Prostate gland (tissue), 2 donors: ENCODE results near the gene FSTL5. TPM values are rescaled to one million over a fixed set of nuclear protein-coding genes. Genes with fewer than 3 reads are reported as not detected.

Experiments used
- DNase-seq: peaks from one replicate; pipeline ENCODE4 v3.0.0-alpha.2; 2019; ENCODE audit warnings: low spot score
- H3K27ac ChIP-seq, 2 donors: fragments of 200-600 bp; sonication (generic); 2 replicates each; pipeline ENCODE4 v1.5.1; 2017 to 2019
- H3K27me3 ChIP-seq: fragments of 200-600 bp; sonication (generic); replicated peaks from 2 replicates; pipeline ENCODE4 v1.5.1; 2019; ENCODE audit not compliant: insufficient read depth
- H3K36me3 ChIP-seq, 2 donors: fragments of 200-600 bp; sonication (generic); 1 replicate in 1 of 2; 2 replicates in 1 of 2; pipeline versions ENCODE4 v1.5.1 to v1.8.1; 2017 to 2019
- H3K4me1 ChIP-seq: fragments of 200-600 bp; sonication (generic); replicated peaks from 2 replicates; pipeline ENCODE4 v1.5.1; 2019
- H3K4me3 ChIP-seq, 2 donors: fragments of 200-600 bp; sonication (generic); 2 replicates each; pipeline ENCODE4 v1.5.1; 2017 to 2019
- H3K9me3 ChIP-seq: fragments of 200-600 bp; sonication (generic); 2 replicates; pipeline ENCODE4 v1.5.1; 2017
- CTCF ChIP-seq, 4 experiments: fragments of 200-600 bp in 2 of 4; fragments of 450-650 bp in 2 of 4; sonication (generic) in 2 of 4; IDR thresholded peaks; 1 replicate in 3 of 4; 2 replicates in 1 of 4; pipeline ENCODE4 v1.5.1; 2016 to 2019; ENCODE audit warnings: antibody characterized with exemption in 4 of 4, mild to moderate bottlenecking in 2 of 4, moderate library complexity in 2 of 4
- POLR2A ChIP-seq: fragments of 450-650 bp; IDR thresholded peaks from one replicate; pipeline ENCODE4 v1.6.1; 2016; ENCODE audit warnings: antibody characterized with exemption, mild to moderate bottlenecking
- POLR2AphosphoS5 ChIP-seq: sonication (generic); formaldehyde crosslinking; IDR thresholded peaks from one replicate; pipeline ENCODE4 v1.6.1; 2017; ENCODE audit warnings: antibody characterized with exemption
- WGBS: methylation state at CpG from one replicate; pipeline ENCODE4 v1.1.5; 2018; 5-methylcytosine and 5-hydroxymethylcytosine counted together
- intact Hi-C: fragments of 100-400 bp; cut with DNase I; formaldehyde crosslinking; loops from one replicate; pipeline ENCODE4 v1.14.2; 2022
- total RNA-seq, 2 donors: library from RNA; depleted of rRNA; stranded (reverse); fragments of >200 nt; gene quantifications; one replicate each; pipeline ENCODE4 v1.1.0, GENCODE V29; 2016

The FSTL5 gene
- total RNA-seq, 2 donors from 2014 or later, result 0.45 TPM; not detected in 1

- Histone ChIP-seq H3K27ac (no peak overlapping the region), H3K4me1 (no peaks in the 10 kb centered on the region), H3K36me3 (no peaks in the 10 kb centered on the region), H3K9me3 (no peaks in the 10 kb centered on the region), H3K27me3 (no peaks in the 10 kb centered on the region), H3K4me3 (no peak overlapping the region)
- no peak for TF ChIP-seq CTCF (IDR thresholded peaks at IDR 0.05)
- DNase-seq, result no peak
- intact Hi-C loops, result no loop called here
- WGBS, result 55% methylated on average over 2 of the region's 2 CpGs
These were observed 708.9 kb downstream of the FSTL5 start for GRCh38 chr4:161454860-161455259.

GRCh38 chr4:161448550-161449180 lies 715.1 kb downstream of the FSTL5 start:
- Histone ChIP-seq H3K9me3 (no peaks in the 10 kb centered on the region), H3K4me3 (no peak overlapping the region), H3K4me1 (no peaks in the 10 kb centered on the region), H3K27ac (no peak overlapping the region), H3K36me3 (no peaks in the 10 kb centered on the region), H3K27me3 (no peaks in the 10 kb centered on the region)
- DNase-seq, result no peak
- TF ChIP-seq CTCF (IDR thresholded peaks at IDR 0.05), result no peak
- TF ChIP-seq POLR2A, result no peak
- no peak for TF ChIP-seq POLR2AphosphoS5
- intact Hi-C loops, result no loop called here
- 71% methylated on average over 5 of the region's 5 CpGs for WGBS

GRCh38 chr4:161444626-161445025 lies 719.2 kb downstream of the FSTL5 start:
- intact Hi-C loops, result no loop called here
- H3K27ac ChIP-seq, result no peak overlapping the region
- no peaks in the 10 kb centered on the region for H3K27me3 ChIP-seq
- TF ChIP-seq POLR2A, result no peak
- TF ChIP-seq POLR2AphosphoS5, result no peak
- TF ChIP-seq CTCF (IDR thresholded peaks at IDR 0.05), result no peak
- H3K9me3 ChIP-seq, result no peaks in the 10 kb centered on the region
- 68% methylated on average over 1 of the region's 1 CpG for WGBS
- H3K4me1 ChIP-seq, result no peaks in the 10 kb centered on the region
- no peaks in the 10 kb centered on the region for H3K36me3 ChIP-seq
- DNase-seq, result no peak
- H3K4me3 ChIP-seq, result no peak overlapping the region

GRCh38 chr4:161442921-161443320 lies 720.9 kb downstream of the FSTL5 start:
- no peak for DNase-seq
- Histone ChIP-seq H3K27me3 (no peaks in the 10 kb centered on the region), H3K36me3 (no peaks in the 10 kb centered on the region), H3K27ac (no peak overlapping the region), H3K4me1 (no peaks in the 10 kb centered on the region), H3K9me3 (no peaks in the 10 kb centered on the region), H3K4me3 (no peak overlapping the region)
- intact Hi-C loops, result no loop called here
- 45% methylated on average over 1 of the region's 1 CpG for WGBS
- TF ChIP-seq POLR2AphosphoS5 (no peak), POLR2A (no peak), CTCF (IDR thresholded peaks at IDR 0.05) (no peak)

GRCh38 chr4:161438096-161438495 lies 725.7 kb downstream of the FSTL5 start:
- H3K4me1 ChIP-seq, result no peaks in the 10 kb centered on the region
- 51% methylated on average over 2 of the region's 2 CpGs for WGBS
- H3K36me3 ChIP-seq, result no peaks in the 10 kb centered on the region
- H3K27ac ChIP-seq, result no peak overlapping the region
- H3K27me3 ChIP-seq, result no peaks in the 10 kb centered on the region
- TF ChIP-seq POLR2A (no peak), CTCF (IDR thresholded peaks at IDR 0.05) (no peak), POLR2AphosphoS5 (no peak)
- no peaks in the 10 kb centered on the region for H3K9me3 ChIP-seq
- H3K4me3 ChIP-seq, result no peak overlapping the region
- no peak for DNase-seq
- intact Hi-C loops, result no loop called here
